ENCODE results near the gene HSPA1L.

Gene HSPA1L

GRCh38 chr6:31763619-31763940, 51.5 kb downstream of the HSPA1L start:
- no peak for DNase-seq

DNA sequence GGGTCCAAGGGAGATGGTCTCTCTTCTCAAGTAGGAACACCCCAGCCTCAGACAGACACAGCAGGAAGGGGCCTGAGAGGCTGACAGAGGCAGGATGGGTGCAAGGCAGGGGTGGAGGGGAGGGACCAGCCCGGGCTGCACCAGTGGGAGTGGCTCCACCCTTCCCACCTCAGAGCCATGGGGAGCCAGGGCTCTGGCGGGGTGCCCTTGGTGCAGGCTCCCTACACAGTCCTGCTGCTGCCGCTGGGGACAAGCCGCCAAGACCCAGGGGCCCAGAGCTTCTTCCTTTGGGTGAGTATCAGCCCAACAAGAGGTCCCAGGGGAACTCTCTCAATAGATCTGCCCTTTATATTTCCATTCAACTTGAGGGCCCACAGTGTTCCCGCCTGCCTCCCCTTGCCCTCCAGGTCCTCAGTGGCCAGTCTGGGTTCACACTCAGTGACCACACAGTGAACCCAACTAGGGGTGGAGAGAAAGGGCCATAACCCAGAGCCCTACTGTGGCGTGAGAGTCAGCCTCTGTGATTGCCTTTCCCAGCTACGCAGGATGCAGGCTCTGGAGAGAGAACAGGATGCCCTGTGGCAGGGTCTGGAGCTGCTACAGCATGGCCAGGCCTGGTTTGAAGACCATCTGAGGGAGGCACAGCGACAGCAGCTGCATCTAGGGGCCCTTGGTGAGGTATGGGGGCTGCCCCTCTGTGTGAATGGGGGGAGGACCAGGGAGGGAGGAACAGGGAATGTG, 52.0 kb downstream of the HSPA1L start:
- no peak for DNase-seq

DNA sequence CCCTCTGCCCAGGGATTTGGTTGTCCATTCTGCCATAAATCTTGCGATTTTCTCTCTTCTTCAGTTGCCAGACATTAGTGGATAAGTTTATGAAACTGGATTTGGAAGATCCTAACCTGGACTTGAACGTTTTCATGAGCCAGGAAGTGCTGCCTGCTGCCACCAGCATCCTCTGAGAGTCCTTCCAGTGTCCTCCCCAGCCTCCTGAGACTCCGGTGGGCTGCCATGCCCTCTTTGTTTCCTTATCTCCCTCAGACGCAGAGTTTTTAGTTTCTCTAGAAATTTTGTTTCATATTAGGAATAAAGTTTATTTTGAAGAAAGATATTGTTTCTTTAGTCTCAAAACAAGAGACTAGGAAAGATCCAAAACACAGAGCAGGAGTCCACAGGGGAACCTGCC, 52.7 kb downstream of the HSPA1L start, which contains the start of gene SAPCD1:
SAPCD1 (plus strand) TSS at position 301 of the 400 bp plus-strand sequence. CDS start 399 bp downstream, outside the sequence.
- DNase-seq = no peak

GRCh38 chr6:31761343-31761742, 53.7 kb downstream of the HSPA1L start:
- no peak for DNase-seq

- DNase-seq = no peak
Measured at GRCh38 chr6:31760790-31761189, 54.3 kb downstream of the HSPA1L start.

Data from cerebellar nuclear complex (tissue), 1 donor.